GM21360 (cell line): Measurements from ENCODE around the gene LRBA.

Experiments used
- ATAC-seq: cut with Tn5 transposase; IDR thresholded peaks from one replicate; pipeline ENCODE4 v1.9.1; 2021; ENCODE audit warnings: mild to moderate bottlenecking, moderate library complexity; ENCODE audit not compliant: unreplicated experiment

LRBA gene

DNA sequence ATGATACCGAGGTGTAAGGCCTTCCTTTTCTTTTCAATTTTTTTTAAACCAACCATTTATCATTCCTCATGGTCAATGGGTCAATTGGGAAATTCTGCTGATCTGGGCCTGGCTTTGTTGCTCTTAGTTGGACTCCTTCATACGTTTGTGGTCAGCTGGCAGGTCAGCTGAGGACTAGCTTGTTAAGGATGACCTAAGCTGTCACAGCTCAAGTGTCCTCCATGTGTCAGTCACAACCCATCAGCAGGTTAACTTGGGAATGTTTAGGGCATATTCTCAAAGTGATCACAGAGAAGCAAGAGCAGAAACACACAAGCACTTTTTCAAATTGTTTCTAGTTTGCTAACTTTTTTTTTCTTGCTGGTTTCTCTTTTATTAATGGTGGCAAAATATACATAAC lies 550.6 kb downstream of the LRBA start:
- no peak for ATAC-seq

DNA sequence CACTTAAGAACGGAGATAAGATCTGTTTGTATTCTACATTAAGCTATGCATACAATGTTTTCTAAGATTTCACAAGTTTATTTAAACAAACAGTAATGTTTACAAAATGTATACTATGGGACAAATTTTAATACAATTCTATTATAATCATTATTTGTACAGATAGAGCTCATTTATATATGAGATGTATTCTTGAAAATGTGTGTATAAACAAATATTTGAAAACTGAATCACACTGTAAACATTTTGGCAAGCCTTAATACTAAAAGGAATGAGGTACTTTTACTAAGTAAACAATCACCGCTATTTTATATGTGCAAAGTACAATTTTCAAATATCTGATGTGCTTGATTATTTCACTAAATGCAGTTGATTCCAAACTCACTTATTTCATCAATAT lies 552.3 kb downstream of the LRBA start:
- no peak for ATAC-seq

DNA sequence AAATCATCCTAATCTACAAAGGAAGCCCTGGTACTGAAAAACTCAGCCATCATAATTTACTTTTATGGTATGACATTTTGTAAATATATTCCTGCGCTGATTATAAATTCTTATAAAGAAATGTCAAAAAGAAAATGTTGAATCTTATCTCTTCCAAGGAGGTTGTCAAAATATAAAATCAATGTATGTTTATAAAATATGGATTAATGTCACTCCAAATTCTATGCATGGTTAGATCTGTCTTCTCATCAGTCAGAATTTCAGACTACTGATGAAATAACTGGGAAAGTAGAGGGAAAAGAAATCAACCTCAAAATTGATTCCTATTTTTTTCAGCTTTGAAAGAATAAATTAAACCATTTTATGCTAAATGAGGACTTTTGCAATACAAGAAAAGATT lies 553.1 kb downstream of the LRBA start:
- no peak for ATAC-seq

DNA sequence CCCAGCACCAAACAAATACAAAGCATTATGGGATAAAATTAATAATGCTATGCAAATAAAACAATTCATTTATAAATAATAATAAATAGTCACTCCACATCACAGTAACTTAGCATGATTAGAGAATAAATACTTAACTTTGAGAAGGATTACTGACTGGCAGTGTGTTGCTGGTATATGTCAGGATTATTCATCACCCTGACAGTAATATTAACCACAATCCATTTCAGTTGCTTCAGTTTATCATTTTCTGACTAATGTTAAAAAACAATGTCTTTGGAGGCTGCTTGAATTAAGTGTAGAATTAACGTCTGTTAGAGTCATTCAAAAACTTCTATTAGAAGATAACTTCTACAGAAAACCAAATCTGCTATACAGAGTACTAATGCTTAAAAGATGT lies 557.3 kb downstream of the LRBA start:
- no peak for ATAC-seq

DNA sequence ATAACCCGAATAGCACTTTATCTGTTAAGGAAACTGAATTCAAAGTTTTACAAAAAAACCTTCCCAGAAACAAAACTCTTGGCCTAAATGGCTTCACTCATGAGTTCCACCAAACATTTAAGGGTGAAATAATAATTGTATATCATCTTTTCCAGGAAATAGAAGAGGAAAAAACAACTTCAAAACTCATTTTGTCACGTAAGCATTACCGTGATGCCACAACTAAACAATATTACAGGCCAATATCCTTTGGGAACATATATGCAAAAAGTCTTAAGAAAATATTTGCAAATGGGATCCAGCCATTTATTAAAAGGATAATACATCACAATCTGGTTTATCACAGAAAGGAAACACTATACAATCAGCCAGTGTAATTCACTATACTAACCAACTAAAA lies 563.2 kb downstream of the LRBA start:
- ATAC-seq, result no peak

DNA sequence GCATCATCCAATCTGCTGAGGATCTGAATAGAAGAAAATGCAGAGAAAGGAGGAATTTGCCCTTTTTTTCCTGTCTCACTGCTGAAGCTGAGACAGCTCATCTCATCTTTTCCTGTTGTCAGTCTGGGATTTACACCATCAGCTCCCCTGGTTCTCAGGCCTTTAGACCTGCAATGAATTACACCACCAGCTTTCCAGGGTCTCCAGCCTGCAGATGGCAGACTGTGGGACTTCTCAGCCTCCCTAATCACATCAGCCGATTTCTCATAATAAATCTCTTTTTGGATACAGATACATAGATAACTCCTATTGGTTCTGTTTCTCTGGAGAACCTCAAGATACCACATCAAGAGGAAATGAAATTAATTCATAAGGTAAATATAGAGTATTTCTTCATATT lies 567.7 kb downstream of the LRBA start:
- no peak for ATAC-seq

DNA sequence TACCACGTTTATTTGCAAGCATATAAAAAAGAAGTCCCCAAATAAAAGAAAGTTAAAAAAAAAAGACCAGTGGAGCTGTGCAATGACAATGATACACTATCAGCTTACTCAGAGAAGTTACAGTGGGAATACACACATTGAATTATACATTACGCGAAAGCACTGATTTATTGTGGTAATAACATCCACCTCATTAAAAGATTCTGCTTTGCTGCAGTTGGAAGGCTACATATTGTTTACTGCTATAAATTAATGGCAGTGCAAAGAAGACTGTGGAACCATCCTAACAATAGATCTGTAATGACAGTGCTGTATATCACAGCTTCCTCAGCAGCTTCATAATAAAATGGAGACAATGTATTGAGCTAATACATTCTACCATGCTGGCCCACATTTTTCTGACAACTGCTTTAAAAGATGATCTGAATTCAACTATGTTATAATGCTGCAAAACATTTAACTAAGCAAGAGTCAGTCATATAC lies 575.6 kb downstream of the LRBA start:
- no peak for ATAC-seq

DNA sequence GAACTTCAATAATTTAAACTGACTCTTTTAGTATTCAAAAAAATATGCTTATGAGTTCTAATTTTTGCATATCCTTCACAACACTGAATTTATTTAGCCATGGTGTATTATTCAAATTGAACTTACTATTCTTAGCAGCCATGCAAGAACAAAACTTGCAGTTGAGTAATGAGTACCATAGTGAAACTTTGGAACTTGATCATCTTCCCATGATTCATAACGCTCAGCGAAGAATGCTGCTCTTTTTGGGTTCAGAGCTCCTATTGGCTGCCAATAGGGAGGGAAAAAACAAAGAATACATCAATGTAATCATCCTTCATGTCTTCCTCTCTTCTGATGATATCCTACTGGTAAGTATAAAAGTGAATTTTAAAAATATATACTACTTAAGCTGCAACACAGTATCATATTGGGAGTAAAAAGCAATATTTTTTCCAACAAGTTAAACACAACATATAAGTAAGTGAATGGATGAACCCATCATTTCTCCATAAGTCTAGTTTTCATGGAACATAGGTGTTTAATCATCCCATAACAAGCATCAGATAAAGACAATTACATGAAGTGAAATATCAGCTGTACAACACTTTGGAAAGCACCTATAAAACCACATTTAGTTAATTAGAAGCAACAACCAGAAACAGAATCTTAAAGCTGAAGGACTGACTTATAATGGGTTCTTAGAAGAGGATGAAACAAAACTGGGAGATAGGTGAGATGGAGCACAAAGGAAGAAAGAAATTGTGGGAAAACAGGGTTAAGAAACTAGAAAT lies 578.3 kb downstream of the LRBA start:
- ATAC-seq, result no peak

DNA sequence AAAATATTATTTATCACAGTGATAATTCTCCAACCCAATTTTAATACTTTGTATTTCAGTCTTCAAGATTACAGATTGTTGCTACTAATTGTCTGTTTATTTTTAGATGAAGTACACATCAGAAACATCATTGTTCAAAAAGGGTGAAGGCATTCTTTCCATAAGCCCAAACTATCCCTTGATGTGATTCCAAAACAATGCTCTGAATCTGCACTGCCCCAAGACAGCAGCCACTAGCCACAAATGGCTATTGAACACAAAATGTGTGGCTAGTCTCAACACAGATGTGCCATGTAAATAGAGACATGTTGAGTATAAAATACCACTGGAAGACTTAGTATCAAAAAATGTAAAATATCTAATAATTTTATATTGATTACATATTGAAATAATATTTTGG lies 583.9 kb downstream of the LRBA start:
- no peak for ATAC-seq

DNA sequence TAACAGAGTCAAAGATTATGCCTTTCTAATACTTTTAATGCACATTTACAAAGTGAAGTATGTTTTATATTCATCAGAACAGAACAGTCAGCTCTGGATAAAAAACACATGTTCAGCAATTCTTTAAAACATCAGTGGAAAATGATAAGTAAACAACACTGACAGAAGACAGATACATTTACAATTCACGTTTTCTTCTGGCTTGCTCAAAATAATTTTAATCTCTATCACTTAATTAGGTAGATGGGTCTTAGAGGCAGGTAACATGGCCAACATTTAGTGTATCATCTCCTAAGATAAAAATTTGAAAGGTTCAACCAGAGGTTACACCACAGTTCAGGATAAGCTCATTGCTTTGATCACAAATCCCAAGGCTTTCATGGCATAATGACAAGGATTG lies 589.9 kb downstream of the LRBA start:
- ATAC-seq, result no peak

DNA sequence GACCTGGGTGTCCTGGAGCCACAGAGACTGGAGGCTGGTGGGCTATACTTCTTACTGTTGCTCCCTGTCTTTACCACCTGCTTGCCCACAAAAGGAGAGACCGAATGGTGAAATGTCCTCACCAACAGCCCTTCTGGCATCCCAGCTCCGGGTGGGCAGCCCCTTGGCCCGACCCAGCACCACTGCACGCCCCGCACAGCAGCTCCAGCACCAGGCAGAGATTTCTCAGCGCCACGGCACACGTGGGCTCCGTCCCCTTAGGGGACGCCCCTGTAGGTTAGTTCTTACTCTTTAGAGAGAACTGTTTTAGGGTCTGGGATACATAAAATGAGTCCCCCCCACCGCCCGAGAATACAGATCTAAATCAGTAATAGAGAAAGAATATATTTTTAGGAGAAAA lies 591.6 kb downstream of the LRBA start:
- ATAC-seq, result no peak

DNA sequence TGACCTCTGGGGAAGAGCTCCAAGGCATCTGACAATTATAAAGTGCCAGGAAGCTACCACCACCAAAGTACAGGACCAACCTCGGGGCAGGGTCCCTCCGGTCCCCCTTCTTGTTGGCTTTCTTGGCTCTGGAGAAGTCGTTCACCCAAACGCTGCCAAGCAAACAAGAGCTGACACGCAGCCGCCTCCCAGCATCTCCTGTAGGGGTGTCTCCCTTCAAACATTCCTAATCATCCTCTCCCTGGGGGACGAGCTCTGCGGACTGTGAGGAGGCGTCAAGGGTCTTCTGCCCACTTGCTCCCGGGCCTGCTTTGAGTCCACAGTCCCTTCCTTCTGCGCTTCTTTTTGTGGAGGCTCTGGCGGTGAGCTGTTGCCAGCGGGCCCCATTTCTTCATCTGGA lies 592.0 kb downstream of the LRBA start:
- no peak for ATAC-seq

DNA sequence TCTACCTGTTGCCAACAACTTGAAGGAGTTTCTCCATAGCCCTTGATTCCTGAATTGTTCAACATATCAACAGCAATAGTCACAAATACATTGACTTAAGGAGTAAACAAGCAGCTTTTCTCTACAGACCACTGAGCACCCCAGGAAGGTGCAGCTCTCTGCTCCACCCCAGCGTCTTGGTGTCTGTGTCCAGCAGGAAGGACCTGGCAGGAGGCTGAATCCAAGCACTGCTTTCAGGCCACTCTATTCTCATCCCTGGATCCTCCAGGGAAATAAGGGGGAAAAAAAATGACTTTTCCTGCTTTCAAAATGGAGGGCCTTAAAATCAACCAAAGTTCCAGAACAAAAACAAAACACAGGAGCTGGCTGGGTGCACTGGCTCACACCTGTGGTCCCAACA lies 593.5 kb downstream of the LRBA start:
- no peak for ATAC-seq

DNA sequence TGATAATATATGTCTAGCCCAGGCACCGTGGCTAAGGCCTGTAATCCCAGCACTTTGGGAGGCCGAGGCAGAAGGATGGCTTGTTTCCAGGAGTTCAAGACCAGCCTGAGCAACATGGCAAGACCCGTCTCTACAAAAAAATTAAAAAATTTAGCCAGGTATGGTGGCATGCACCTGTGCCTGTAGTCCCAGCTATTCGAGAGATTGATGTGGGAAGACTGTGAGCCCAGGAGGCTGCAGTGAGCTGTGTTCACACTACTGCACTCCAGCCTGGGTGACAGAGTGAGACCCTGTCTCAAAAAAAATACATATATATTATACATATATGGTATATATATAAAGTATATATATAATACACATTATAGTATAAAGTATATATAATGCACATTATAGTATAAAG lies 595.1 kb downstream of the LRBA start:
- ATAC-seq, result no peak

DNA sequence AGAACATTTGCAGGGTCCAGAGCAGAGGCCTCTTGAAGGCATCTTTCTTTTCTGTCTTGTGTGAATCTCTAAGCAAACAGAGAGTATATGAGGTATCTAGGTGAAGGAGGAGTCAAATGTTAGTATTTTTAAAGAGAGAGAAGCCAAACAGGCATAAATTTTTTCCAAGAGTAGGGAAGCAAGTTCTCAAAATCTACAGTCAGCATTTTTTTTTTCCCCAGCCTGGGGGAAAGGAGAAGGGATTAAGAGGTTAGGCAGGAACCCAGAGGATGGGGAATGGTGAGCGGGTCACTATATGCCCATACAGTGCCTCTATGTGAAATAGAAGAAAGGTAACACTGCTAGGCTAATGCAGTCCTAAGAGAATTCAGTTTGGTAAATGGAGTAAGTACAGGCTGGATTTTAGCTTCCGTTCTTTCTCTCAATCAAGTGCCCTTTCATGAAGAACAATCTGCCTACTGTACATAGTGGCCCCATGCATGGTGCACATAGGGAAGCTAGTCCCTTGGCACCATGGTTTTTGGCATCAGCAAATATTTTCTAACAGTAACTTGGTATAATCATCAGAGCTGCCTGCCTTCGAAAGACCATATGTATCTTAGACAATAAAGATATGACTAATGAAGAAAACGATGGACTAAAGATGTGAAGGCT lies 596.2 kb downstream of the LRBA start:
- ATAC-seq, result no peak

DNA sequence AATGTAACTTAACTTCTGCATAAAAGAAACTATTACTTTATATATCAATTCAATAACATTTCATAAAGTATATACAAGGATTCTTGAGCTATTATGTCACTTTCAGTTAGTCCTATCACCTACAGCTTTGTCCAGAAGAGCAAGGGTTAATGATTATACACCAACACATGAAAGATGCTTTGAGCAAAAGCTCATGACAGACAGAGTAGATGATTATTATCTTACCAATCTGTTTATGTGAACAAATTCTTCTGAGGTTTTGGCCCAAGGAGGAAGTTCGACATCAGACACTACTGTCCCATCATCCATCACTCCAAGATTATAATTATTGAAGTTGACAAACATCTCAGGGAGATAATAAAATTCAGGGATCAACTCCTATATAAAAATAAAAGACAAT lies 599.9 kb downstream of the LRBA start:
- ATAC-seq, result no peak

DNA sequence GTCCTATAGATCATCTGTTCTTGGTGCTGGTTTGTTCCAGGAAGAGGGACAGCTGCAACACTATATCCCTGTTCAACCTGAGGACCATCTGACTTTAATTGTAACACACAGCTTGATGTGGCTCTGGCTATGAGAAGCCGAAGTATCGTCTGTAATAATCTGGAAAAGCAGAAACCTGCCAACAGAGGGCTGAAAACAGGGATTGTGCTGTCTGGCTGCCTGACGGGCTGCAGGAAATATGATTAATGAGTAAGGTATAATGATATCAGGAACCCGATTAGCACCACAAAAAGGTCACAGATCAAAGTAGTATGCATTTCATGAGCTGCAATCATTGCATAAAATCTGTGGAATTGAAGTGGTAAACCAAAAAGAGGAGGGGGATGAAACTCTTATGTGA lies 603.6 kb downstream of the LRBA start:
- no peak for ATAC-seq

DNA sequence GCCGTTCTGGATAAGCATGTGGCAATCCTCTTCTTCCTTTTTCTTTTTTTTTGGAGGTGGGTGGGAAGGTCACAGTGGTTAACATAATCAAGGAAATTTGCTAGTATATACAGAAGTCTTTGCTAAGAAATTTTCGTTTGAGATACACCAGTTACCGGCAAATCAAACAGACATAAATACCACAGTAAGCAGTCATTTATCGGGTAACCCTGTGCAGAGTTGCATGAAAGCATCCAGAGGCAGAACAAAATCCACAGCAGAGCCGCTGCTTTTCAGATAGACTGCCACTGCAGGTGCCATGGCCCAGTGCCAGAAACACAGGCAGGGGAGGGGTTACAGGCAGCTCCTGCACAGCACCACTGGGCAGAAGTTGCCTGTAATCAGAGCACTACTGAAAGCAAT lies 612.2 kb downstream of the LRBA start:
- peak; percentile 90 for ATAC-seq

DNA sequence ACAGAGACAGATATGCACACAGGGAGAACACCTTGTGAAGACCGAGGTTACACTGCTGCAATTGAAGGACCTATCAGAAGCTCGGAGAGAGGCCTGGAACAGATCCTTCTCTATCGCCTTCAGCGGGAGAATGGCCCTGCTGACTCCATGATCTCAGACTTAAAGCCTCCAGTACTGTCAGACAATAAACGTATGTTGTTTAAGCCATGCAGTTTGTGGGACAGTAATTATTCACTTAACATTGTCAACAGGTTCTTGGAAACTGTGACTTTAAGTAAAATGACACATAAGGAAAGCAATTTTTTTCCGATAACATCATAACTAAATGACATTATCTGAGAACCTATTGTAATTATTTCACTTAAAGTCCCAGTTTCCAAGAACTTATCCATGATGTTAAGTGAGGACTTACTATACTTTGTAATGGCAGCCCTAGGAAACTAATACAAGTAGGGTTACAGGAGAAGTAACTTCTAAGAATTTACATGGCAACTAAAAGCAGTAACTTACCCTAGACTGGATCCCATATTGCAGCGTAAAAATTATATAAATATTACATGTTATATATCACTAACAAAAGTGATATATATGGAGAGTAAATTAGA lies 613.9 kb downstream of the LRBA start:
- no peak for ATAC-seq

DNA sequence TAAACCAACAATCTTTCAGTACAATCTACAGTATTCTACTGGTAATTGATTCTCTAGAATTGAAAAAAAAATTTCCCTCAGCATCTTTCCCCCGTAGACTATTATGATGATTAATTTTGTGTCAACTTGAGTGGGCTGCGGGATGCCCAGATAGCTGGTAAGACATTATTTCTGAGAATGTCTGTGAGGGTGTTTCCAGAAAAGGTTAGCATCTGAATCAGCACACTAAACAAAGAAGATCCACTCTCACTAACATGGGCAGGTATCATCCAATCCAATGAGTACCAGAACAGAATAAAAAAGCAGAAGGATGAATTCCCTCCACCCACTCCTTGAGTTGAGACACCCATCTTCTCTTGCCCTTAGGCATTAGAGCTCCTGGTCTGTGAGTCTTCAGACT lies 619.2 kb downstream of the LRBA start:
- ATAC-seq, result no peak

DNA sequence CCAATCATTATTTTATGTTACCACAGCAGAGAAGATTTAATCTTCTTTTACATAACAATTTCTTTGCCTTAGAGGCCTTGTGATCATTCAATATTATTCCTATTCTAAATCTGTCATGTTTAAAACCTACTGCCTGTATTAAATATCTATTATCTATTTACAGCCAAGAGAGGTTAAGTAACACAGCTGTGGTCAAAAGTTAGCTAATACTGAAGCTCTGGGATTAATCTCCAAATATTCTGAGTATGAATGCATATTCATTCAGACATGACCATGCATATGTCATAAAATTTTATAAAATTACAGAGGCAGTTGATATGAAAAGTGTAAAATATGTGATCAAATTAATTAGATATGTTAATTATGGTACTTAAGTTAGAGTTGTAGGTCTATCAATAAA lies 621.0 kb downstream of the LRBA start:
- ATAC-seq, result no peak

DNA sequence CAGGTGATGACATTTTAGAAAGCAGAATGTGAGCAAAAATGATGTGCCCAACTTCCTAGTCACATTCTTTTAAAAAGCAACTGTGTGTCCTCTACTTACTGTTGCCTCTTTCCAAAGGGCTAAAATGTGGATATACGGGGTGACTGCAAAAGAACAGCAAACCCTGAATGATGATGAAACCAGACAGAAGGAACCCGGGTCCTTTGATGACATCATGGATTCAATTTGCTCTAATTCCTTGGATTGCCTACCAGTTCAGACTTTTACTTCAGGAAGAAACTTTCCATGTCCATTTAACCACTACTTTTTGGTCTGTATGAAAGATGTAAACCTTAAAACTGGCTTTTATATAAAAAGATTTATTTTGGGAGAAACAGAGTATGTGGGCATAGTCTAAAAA lies 624.0 kb downstream of the LRBA start:
- no peak for ATAC-seq
